ENCODE data around the gene ZNF831. TPM values are rescaled to one million over a fixed set of nuclear protein-coding genes. Genes with fewer than 3 reads are reported as not detected.

Gene ZNF831
- total RNA-seq, 2 donors from 2014 or later: 0.20 to 0.27 TPM

- DNase-seq: no peak
- no peak for TF ChIP-seq CTCF (IDR thresholded peaks at IDR 0.05)
Measured at GRCh38 chr20:59223182-59223601, 59.6 kb downstream of the ZNF831 start.

GRCh38 chr20:59223750-59224149 lies 60.1 kb downstream of the ZNF831 start:
- H3K36me3 ChIP-seq: no peaks in the 10 kb centered on the region
- H3K27ac ChIP-seq: no peak overlapping the region
- no peak for TF ChIP-seq CTCF (IDR thresholded peaks at IDR 0.05)
- H3K9ac ChIP-seq (ENCODE audit: low read depth in 2 of 2, low read length in 2 of 2): no peak overlapping the region
- peaks cover 3% of the 10 kb centered on the region for H3K27me3 ChIP-seq
- intact Hi-C loops (cut with DNase I): loop anchor here (5.0 kb wide), 3 partner anchors 136 to 351 kb away; no protein-coding TSS in a partner anchor
- no peaks in the 10 kb centered on the region for H3K9me3 ChIP-seq
- H3K4me3 ChIP-seq: no peak overlapping the region
- no peaks in the 10 kb centered on the region for H3K4me1 ChIP-seq
- DNase-seq: no peak

More at GRCh38 chr20:59223182-59223601, 59.6 kb downstream of the ZNF831 start:
- no peaks in the 10 kb centered on the region for H3K4me1 ChIP-seq
- H3K27me3 ChIP-seq: peaks cover 3% of the 10 kb centered on the region
- H3K9me3 ChIP-seq: no peaks in the 10 kb centered on the region
- no peaks in the 10 kb centered on the region for H3K36me3 ChIP-seq
- H3K27ac ChIP-seq: no peak overlapping the region
- H3K9ac ChIP-seq (ENCODE audit: low read depth in 2 of 2, low read length in 2 of 2): no peak overlapping the region
- intact Hi-C loops (cut with DNase I): loop anchor here (5.0 kb wide), 3 partner anchors 136 to 351 kb away; no protein-coding TSS in a partner anchor
- H3K4me3 ChIP-seq: peak overlapping the region; percentile 59

- no peaks in the 10 kb centered on the region for H3K4me1 ChIP-seq
- H3K27me3 ChIP-seq: peaks cover 3% of the 10 kb centered on the region
- no peak overlapping the region for H3K4me3 ChIP-seq
- intact Hi-C loops (cut with DNase I): loop anchor here (5.0 kb wide), 3 partner anchors 137 to 352 kb away; no protein-coding TSS in a partner anchor
- no peaks in the 10 kb centered on the region for H3K36me3 ChIP-seq
- H3K9ac ChIP-seq (ENCODE audit: low read depth in 2 of 2, low read length in 2 of 2): no peak overlapping the region
- no peak for DNase-seq
- H3K9me3 ChIP-seq: no peaks in the 10 kb centered on the region
- no peak overlapping the region for H3K27ac ChIP-seq
- no peak for TF ChIP-seq CTCF (IDR thresholded peaks at IDR 0.05)
Measured at GRCh38 chr20:59224236-59224635, 60.6 kb downstream of the ZNF831 start.

GRCh38 chr20:59230385-59230784 lies 66.8 kb downstream of the ZNF831 start:
- DNase-seq: no peak
- intact Hi-C loops (cut with DNase I): no loop called here
- no peaks in the 10 kb centered on the region for H3K27me3 ChIP-seq
- no peak overlapping the region for H3K4me3 ChIP-seq
- no peaks in the 10 kb centered on the region for H3K9me3 ChIP-seq
- H3K9ac ChIP-seq (ENCODE audit: low read depth in 2 of 2, low read length in 2 of 2): no peak overlapping the region
- H3K4me1 ChIP-seq: no peaks in the 10 kb centered on the region
- TF ChIP-seq CTCF (IDR thresholded peaks at IDR 0.05): no peak
- H3K27ac ChIP-seq: no peak overlapping the region
- H3K36me3 ChIP-seq: no peaks in the 10 kb centered on the region

GRCh38 chr20:59231124-59231804 lies 67.6 kb downstream of the ZNF831 start:
- no peak overlapping the region for H3K9ac ChIP-seq (ENCODE audit: low read depth in 2 of 2, low read length in 2 of 2)
- no peak for TF ChIP-seq CTCF (IDR thresholded peaks at IDR 0.05)
- no peak overlapping the region for H3K4me3 ChIP-seq
- no peaks in the 10 kb centered on the region for H3K27me3 ChIP-seq
- H3K36me3 ChIP-seq: no peaks in the 10 kb centered on the region
- intact Hi-C loops (cut with DNase I): no loop called here
- H3K9me3 ChIP-seq: no peaks in the 10 kb centered on the region
- no peaks in the 10 kb centered on the region for H3K4me1 ChIP-seq
- no peak overlapping the region for H3K27ac ChIP-seq
- no peak for DNase-seq
